GM23338 (cell line): ENCODE data around the gene NPEPL1. TPM values are rescaled to one million over a fixed set of nuclear protein-coding genes. Genes with fewer than 3 reads are reported as not detected.

Experiments used
- ATAC-seq: fragments of 200-7000 bp; cut with Tn5 transposase; 3 replicates; pipeline ENCODE4 v1.9.1; 2020
- DNase-seq: peaks from one replicate; pipeline ENCODE4 v3.0.0-alpha.2; 2015; ENCODE audit warnings: low spot score
- H2AFZ ChIP-seq: fragments of 200-600 bp; sonication (generic); 2 replicates; pipeline ENCODE4 v1.8.0; 2016; ENCODE audit warnings: antibody characterized with exemption, mild to moderate bottlenecking, moderate library complexity
- H3F3A ChIP-seq: fragments of 200-600 bp; sonication (generic); replicated peaks from 2 replicates; pipeline ENCODE4 v1.8.0; 2017; ENCODE audit warnings: antibody characterized with exemption, mixed run types, low read depth
- H3K27ac ChIP-seq: fragments of 200-600 bp; sonication (generic); 2 replicates; pipeline ENCODE4 v1.6.1; 2016; ENCODE audit warnings: low read depth
- H3K27me3 ChIP-seq: fragments of 200-600 bp; sonication (generic); 2 replicates; pipeline ENCODE4 v1.8.0; 2016; ENCODE audit warnings: mild to moderate bottlenecking, mixed run types, moderate library complexity; ENCODE audit not compliant: insufficient read depth
- H3K36me3 ChIP-seq: fragments of 200-600 bp; sonication (generic); 2 replicates; pipeline ENCODE4 v1.8.0; 2016; ENCODE audit warnings: mild to moderate bottlenecking; ENCODE audit not compliant: insufficient read depth
- H3K4me1 ChIP-seq: fragments of 200-600 bp; sonication (generic); 2 replicates; pipeline ENCODE4 v1.8.0; 2016; ENCODE audit warnings: mild to moderate bottlenecking, moderate library complexity; ENCODE audit not compliant: insufficient read depth
- H3K4me2 ChIP-seq: fragments of 200-600 bp; sonication (generic); 2 replicates; pipeline ENCODE4 v1.7.1; 2017; ENCODE audit warnings: mixed run types
- H3K4me3 ChIP-seq: fragments of 200-600 bp; sonication (generic); 2 replicates; pipeline ENCODE4 v1.6.1; 2016; ENCODE audit warnings: mixed run types
- H3K79me2 ChIP-seq: fragments of 200-600 bp; sonication (generic); replicated peaks from 2 replicates; pipeline ENCODE4 v1.8.0; 2017; ENCODE audit warnings: mild to moderate bottlenecking; ENCODE audit not compliant: insufficient read depth
- H3K9me2 ChIP-seq: fragments of 200-600 bp; sonication (generic); 2 replicates; pipeline ENCODE4 v1.8.0; 2017; ENCODE audit not compliant: insufficient read depth
- H4K20me1 ChIP-seq: fragments of 200-600 bp; sonication (generic); replicated peaks from 2 replicates; pipeline ENCODE4 v1.8.0; 2017; ENCODE audit warnings: mild to moderate bottlenecking; ENCODE audit not compliant: insufficient read depth
- H3K27ac Mint-ChIP-seq: 2 replicates; pipeline ENCODE4 v1.8.0; 2020; ENCODE audit warnings: inconsistent platforms, mild to moderate bottlenecking, moderate library complexity, mixed read lengths
- H3K27me3 Mint-ChIP-seq: 3 replicates; pipeline ENCODE4 v1.8.0; 2022; ENCODE audit warnings: low read depth, mild to moderate bottlenecking, moderate library complexity, mixed read lengths, inconsistent platforms; ENCODE audit not compliant: insufficient read depth, poor library complexity
- H3K36me3 Mint-ChIP-seq: 3 replicates; pipeline ENCODE4 v1.8.0; 2021; ENCODE audit warnings: low read depth, mild to moderate bottlenecking, inconsistent platforms, moderate library complexity, mixed read lengths
- H3K4me1 Mint-ChIP-seq: 3 replicates; pipeline ENCODE4 v1.8.0; 2020; ENCODE audit warnings: mild to moderate bottlenecking, inconsistent platforms, mixed read lengths
- H3K4me3 Mint-ChIP-seq: 3 replicates; pipeline ENCODE4 v1.8.0; 2021; ENCODE audit warnings: moderate library complexity, mild to moderate bottlenecking, inconsistent platforms, mixed read lengths
- H3K9me3 Mint-ChIP-seq: 3 replicates; pipeline ENCODE4 v1.8.0; 2020; ENCODE audit warnings: moderate library complexity, mild to moderate bottlenecking, inconsistent platforms, mixed read lengths
- CTCF ChIP-seq, 2 experiments: fragments of 200-600 bp in 1 of 2; sonication (generic) in 1 of 2; conservative IDR thresholded peaks; 2 replicates each; pipeline versions ENCODE4 v1.5.1 to v1.6.1; 2016 to 2017; ENCODE audit warnings: antibody characterized with exemption in 2 of 2, low read depth in 2 of 2, mild to moderate bottlenecking in 2 of 2, moderate library complexity in 1 of 2
- EZH2 ChIP-seq: fragments of 200-600 bp; sonication (generic); IDR thresholded peaks from one replicate; pipeline ENCODE4 v1.8.0; 2017; ENCODE audit warnings: antibody characterized with exemption, mild to moderate bottlenecking, low read depth; ENCODE audit not compliant: unreplicated experiment
- EZH2phosphoT487 ChIP-seq: fragments of 200-600 bp; sonication (generic); IDR thresholded peaks from one replicate; pipeline ENCODE4 v1.8.1; 2018; ENCODE audit warnings: antibody characterized with exemption; ENCODE audit not compliant: unreplicated experiment
- REST ChIP-seq: IDR thresholded peaks from one replicate; pipeline ENCODE4 v1.6.1; 2018; ENCODE audit warnings: antibody characterized with exemption; ENCODE audit not compliant: unreplicated experiment
- ZNF462 ChIP-seq: fragments of 250-450 bp; sonication (Bioruptor Pico); IDR thresholded peaks from 2 replicates; pipeline ENCODE4 v1.5.0; 2020; ENCODE audit warnings: mild to moderate bottlenecking, moderate library complexity
- polyA plus RNA-seq: library from polyadenylated mRNA; unstranded; fragments of >200 nt; fragmentation: Nextera tagmentation; extraction: Ambion mirVana; gene quantifications from 2 replicates; pipeline ENCODE4 v1.2.1, GENCODE V29; 2016
- total RNA-seq: library from RNA; depleted of rRNA; stranded (reverse); fragments of >200 nt; shearing (Covaris generic); gene quantifications from 2 replicates; pipeline ENCODE4 v1.2.3, GENCODE V29; 2014

Gene NPEPL1
- total and polyA plus RNA-seq, 2 experiments from 2014 or later: 23.5 to 30.0 TPM

- Mint-ChIP-seq H3K4me1 (peaks cover 6% of the 10 kb centered on the region; the same call in 1 of the 3 replicates), H3K9me3 (no peaks in the 10 kb centered on the region), H3K4me3 (no peak overlapping the region), H3K27me3 (peaks cover 10% of the 10 kb centered on the region), H3K27ac (no peak overlapping the region), H3K36me3 (peaks cover 6% of the 10 kb centered on the region; the same call in 2 of the 3 replicates)
- no peaks in the 10 kb centered on the region; the same call in 1 of the 2 replicates for H4K20me1 ChIP-seq
- H3K27ac ChIP-seq: no peak overlapping the region
- no peak overlapping the region for H3K4me2 ChIP-seq
- no peak overlapping the region for H3K4me3 ChIP-seq
- DNase-seq (no peak), ATAC-seq (no peak)
- no peak overlapping the region for H2AFZ ChIP-seq
- H3F3A ChIP-seq: no peaks in the 10 kb centered on the region
- no peaks in the 10 kb centered on the region for H3K9me2 ChIP-seq
- H3K27me3 ChIP-seq: no peaks in the 10 kb centered on the region
- no peaks in the 10 kb centered on the region for H3K4me1 ChIP-seq
- TF ChIP-seq ZNF462 (CRISPR knock-in tag): no peak
- TF ChIP-seq REST: no peak
- TF ChIP-seq EZH2phosphoT487: no peak
- no peak for TF ChIP-seq CTCF (conservative IDR thresholded peaks at IDR 0.05; ENCODE audit: low read depth in 2 of 2)
- TF ChIP-seq EZH2: no peak
- H3K36me3 ChIP-seq: no peaks in the 10 kb centered on the region
- no peaks in the 10 kb centered on the region for H3K79me2 ChIP-seq
Observed at GRCh38 chr20:58711266-58712051, 18.9 kb downstream of the NPEPL1 start.
